Suppressor macrophage treated with lipopolysaccharide for 1 hour (primary cell): ENCODE data around the gene OXSR1.
A peak's percentile ranks its signal among the peaks of the same experiment; 100 is the strongest.
"Not testable (repeated sequence)": the region's sequence is repeated elsewhere in the genome, so short reads cannot be mapped to it uniquely, and the experiment has no call there.

Experiments used
- DNase-seq, 3 donors: peaks; one replicate each; pipeline ENCODE4 v3.0.0-alpha.2; 2020 to 2022

The OXSR1 gene

DNA sequence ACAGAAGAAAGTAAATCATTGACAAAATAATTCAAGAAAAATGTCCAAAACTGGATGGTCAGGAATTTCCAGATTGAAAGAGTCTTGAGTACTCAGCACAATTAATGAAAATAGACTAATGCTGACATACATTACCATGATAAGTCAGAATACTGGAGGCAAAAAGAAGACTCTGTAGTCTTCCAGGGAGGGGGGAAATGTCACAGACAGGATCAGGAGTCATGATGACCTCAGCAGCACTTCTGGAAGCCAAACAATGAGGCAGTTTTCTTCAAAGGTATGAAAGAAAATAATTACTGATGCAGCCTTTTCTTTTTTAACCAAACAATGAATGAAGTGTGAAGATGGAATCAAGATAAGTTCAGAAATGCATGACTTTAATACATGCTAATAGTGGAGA is 70.1 kb downstream of the OXSR1 start:
- peak; percentile 28 to 34 (median 30) for DNase-seq

DNA sequence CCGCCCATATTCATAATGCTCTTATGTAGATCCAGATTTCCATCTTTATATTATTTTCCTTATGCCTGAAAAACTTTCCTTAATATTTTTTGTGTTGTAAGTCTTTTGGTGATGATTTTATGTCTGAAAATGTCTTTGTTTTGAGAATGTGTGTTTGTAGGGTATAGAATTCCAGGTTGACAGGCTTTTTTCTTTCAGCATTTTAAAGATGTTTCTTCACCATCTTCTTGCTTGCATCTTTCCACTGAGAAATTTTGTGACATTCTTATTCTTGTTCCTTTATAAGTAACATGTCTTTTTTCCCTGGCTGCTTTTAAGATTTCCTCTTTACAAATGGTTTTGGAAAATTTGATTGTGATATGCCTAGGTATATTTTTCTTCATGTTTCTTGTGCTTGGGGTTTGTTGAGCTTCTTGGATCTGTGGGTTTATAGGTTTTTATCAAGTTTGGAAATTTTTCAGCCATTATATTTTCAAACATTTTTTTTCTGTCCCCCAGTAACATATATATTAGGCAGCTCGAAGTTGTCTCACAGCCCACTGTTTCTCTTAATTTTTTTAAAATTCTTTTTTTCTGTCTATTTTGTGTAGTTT is 73.2 kb downstream of the OXSR1 start:
- no peak for DNase-seq

DNA sequence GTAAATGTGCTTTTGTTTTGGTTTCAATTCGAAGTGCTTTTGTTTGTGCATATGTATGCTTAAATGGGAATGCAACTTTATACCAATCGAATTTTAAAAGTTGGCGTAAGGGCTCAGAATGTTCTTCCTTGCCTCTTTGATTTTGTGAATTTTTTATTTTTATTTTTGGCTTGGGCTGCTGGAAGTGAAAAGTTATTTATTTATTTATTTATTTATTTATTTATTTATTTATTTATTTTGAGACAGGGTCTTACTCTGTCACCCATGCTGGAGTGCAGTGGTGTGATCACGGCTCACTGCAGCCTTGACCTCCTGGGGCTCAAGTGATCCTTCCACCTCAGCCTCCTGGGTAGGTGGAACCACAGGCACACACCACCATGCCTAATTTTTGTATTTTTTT is 77.5 kb downstream of the OXSR1 start:
- not testable (repeated sequence) for DNase-seq

DNA sequence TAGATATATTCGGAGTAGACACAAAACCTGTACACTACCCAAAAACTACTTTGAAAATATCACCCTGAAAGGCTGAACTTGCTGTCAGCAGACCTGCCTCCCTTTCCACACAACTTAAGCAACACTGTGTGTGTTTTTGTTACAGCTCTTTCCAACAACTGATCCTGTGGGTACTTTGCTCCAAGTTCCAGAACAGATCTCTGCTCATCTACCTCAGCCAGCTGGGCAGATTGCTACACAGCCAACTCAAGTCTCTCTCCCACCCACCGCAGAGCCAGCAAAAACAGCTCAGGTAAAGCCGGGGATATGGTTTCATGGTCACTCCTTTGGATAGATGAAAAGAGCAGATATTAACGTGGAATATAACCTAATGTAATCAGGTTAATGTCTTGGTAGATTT is 80.6 kb downstream of the OXSR1 start:
- no peak for DNase-seq

DNA sequence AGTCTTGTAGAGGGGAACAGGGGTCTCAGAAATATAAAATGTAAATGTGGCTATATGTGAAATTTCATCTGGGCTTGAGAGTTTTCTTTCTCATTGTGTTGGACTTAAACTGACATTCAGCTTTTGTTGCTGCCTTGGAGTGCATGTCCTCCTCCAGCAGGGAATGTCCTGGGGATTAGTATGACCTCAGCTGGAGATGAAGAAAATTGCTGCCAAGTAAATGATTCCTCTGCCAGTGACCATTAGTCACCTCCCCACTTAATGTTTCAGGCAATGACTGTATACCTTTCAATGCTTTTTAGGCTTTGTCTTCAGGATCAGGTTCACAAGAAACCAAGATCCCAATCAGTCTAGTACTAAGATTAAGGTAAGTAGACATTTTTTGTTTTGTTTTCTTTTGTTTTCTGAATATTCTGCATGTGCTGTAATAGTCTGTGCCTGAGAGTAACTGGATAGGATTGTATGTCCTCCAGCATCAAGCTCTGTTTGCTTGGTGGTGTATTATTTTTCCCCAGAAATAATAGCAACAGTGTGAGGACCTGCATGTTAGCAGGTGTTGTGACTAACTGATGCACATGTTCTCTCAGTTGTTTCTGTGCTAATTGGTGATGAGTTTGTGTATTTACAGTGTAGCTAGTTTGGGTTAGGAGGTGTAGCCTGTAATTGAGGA is 82.2 kb downstream of the OXSR1 start:
- DNase-seq = peak; percentile 57 to 65 (median 60)

DNA sequence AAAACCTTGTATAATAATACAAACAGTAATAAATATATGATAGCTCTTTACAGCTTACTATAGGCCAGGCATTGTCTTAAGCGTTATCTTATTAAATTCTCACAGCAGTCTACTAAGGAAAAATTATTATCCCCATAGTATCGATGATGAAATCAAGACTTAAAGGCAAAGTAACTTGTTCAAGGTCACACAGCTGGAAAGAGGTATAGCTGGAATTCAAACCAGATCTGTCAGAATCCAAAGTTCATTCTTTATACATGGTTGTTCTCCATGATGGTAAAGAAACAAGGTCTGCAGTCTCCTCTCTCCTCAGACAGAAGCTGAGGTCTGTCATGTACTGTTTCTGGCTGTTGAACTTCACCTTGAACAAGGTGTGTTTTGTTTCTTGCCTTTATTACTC is 84.9 kb downstream of the OXSR1 start:
- DNase-seq = no peak

DNA sequence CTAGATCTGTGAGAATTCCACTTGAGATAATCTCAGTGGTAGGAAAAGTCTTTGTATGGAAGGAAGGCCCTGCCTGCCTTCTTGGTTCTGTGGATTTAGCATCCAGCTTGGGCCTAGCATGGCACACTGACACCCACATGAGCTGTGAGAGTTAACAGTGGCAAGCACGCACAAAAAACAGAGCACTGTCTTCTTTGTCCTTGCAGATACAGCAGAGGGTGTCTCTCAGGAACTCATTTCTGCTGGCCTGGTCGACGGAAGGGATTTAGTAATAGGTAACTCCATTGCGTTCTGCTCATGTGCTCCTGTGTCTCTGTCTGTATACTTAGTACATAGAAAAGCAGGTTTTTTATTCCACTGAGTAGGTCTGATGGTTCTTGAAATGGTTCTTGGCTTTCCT is 85.9 kb downstream of the OXSR1 start:
- DNase-seq = no peak

DNA sequence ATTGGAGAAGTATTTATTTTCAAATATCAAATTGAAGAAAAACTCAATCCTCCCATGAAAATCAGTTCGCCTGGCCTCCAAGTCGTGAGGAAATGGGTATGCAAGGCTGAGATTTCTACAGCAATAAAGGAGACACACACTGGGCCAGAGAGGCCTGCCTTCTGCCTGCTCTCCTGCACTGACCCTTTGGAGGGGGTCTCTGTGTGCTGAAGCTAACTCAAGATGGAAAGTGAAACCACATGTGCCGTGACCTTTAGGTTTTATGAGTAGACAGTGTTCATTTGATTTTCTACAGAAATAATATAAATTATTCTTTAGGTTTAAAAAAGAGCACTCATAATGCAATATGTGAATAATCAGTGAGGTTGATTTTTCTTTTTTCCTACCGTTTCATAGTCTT is 88.4 kb downstream of the OXSR1 start:
- DNase-seq = no peak

DNA sequence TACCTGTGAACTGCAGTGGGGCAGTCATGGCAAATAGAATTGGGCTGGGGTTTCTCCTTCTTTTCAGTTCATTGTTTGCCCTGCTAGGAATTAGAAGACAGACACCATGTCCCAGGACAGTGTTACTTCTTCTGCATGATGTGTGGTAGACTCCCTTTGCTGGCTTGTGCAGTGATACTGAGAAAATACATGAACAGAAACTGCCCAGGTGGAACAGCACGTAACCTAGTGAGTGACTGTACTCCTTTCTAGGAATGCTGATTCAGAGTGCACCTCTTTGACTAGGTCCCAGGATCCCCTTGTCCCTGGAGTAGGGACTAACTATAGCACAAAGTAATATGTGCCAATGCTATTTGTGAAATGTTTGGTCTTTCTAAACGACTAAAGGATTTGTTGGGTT is 89.5 kb downstream of the OXSR1 start:
- no peak for DNase-seq

DNA sequence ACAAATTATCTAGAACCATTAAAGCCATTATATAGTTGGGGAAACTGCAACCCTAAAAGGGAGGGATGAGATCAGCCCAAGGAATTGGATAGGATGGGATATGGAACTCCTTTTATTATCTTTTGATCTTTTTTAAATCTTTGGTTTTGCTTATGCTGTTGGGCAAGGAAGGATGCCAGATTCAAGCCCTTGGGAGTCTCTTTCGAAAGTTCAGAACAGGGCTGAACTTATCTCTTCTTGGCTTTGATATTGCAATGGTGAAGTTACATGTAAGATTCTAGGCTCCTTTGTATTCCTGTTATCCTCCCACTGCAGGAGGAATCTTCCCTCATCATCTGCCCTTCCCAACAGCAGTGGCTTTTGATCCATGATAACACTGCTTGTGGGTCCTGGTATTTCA is 90.3 kb downstream of the OXSR1 start:
- no peak for DNase-seq

DNA sequence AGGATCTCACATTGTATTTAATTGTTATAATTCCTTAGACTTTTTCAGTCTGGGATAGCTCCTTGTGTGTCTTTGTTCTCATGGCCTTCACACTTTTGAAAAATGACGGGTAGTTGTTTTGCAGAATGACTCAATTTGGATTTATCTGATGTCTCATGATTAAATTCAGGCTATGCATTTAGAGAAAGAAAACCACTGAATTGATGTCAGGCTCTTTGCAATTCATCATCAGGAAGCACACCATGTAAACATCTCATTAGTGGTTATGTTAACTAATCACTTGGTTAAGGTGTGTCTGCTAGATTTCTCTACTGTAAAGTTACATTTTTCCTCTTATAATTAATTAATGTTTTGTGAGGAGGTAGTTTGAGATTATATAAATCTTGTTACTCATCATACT is 92.2 kb downstream of the OXSR1 start:
- no peak for DNase-seq

DNA sequence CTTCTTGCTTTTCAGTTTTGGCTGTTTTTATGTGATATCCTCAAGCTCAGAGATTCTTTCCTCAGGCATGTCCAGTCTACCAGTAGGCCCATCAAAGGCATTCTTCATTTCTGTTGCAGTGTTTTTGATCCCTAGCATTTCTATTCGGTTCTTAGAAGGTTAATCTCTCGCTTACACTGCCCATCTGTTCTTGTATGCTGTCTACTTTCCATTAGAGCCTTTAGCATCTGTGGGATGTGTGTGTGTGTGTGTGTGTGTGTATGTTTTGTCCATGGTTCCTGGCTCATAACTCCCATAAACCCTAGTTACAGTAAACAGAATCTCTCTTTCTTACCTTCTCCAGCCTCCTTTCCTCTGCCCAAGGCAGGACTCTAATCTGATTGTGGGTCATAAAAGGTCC is 95.1 kb downstream of the OXSR1 start:
- DNase-seq = no peak

DNA sequence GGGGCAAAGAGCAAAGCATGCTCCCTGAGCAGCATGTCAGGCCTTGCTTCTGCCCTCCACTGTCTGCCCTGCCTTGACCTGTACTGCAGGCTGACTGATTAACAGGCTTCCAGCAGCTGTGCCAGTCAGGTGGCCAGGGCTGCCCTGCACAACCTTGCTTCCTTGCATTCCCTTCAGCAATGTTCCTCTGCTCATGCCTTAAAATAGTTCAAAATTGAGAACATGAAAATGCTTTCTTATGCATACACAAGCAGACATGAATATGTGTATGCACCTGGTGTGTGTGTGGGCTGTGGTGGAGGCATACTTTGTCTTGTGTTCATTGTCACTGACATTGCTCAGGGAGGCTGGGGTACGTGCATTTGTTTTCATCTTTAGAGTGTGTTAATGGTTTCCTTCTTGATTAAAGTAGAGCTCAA is 99.0 kb downstream of the OXSR1 start:
- no peak for DNase-seq

DNA sequence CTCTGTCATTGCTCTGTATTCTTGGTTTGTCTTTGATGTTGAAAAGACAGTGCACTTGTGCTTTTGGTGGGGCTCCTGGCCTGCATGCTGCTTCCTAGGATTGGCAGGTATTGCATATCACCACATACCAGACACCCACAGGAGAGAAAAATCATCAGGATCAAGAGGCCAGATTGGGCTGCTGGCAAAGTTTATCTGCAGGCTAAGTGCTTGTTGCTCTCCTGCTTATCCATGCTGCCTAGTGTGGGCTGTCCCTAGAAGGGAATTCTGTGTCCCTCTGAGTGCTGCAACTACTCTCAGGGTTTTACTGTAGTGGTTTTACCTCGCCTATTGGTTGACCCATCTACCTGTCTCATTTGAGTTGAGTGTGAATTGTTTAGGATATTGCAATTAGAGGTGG is 99.4 kb downstream of the OXSR1 start:
- DNase-seq = no peak

DNA sequence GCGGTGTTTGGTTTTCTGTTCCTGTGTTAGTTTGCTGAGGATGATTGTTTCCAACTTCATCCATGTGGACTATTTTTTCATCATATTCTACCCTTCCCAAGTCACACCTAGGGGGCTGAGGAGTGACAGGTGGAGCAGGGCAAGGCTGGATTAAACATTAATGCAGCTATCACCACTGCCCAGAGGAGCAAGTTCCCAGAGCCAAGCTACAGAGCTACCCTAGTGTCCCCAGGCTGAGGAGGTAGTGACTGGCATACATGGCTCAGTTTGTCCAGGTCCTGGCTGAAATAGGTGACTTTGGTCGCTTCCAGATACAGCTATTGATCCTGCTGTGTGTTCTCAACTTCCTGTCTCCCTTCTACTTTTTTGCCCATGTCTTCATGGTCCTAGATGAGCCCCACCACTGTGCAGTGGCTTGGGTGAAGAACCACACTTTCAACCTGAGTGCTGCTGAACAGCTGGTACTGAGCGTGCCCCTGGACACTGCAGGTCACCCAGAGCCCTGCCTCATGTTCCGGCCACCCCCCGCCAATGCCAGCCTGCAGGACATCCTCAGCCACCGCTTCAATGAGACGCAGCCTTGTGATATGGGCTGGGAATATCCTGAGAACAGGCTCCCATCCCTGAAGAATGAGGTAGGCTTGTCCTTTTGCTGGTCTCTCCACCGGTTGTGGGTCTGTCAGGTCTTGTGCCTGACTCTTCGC is 100.4 kb downstream of the OXSR1 start, which contains the start of gene SLC22A13:
Gene SLC22A13, plus strand, starts transcription at position 209 of the 704 bp plus-strand sequence. Its CDS starts 49 bp downstream, at position 258.
- DNase-seq = no peak

DNA sequence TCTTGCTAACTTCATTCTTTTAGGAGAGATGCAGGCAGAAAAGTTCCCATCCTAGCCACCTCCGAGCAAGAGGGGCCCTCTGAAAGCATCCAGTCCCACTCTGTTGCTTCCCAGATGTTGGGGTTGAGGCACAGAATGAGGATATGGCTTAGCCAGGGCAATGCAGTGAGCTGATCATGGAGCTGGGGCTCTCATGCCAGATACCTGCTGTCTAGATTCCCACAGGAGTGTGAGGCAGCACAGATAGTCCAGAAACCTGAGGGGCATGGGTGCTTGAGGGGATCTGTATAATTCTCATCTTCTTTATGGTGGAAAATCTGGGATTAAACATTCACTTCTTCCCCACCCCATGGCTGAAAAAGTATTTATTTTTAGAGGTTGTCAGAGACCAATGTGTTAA is 101.5 kb downstream of the OXSR1 start:
- no peak for DNase-seq

DNA sequence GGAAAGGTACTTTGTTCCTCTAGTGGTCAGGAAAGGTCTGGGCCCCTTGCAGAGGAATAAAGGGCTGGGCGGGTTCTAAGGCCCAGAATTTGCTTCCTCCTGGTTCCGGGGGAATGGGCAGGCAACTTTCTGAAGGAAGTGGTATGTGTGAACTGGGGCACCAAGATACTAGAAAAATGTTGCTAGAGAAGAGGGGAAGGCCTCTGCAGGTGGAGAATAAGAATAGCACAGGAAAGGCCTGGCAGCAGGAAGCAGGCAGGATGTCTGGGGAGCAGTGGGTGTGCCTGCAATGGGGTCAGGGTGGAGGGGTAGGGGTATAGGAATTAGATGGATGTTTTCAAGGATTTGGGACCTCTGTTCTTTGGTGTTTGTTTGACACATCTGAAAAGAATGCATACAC is 102.3 kb downstream of the OXSR1 start:
- no peak for DNase-seq

DNA sequence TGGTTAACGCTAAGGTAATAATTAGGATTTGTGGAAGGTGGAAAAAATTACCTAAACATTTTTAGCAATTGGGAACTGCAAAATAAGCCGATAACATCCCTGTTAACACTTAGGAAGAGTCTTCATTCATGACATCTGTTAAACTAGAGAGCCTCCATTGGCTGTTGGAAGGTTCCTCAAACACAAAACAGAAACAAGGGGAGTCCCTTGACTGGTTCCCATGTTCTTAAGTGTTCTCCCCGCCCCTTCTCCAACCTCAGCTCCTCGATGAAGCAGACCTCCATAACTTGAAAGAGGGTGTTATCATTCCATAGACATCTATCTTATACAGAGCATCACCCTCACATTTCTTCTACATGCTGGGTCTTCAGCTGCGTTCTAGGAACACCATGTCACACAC is 102.8 kb downstream of the OXSR1 start:
- DNase-seq = peak; percentile 41 to 54 (median 53)

DNA sequence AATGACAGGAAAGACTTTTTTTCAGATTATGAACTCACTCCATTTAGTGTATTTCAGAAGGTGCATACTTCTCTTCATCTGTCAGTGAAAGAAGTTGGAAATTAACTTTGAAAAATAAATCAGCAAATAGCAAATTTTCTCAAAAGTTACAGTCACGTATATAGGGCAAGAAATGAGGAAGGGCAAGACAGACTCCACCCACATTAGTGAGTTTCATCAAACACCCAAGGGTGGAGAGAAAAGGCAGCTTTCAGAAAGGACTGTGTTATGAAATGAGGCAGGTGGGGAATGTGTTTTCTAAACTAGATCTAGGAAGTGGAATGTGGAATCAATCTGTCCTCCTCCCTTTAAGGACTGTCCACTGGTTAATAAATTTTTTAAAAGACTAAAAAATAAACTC is 103.2 kb downstream of the OXSR1 start:
- DNase-seq = peak; percentile 54 to 63 (median 55)

DNA sequence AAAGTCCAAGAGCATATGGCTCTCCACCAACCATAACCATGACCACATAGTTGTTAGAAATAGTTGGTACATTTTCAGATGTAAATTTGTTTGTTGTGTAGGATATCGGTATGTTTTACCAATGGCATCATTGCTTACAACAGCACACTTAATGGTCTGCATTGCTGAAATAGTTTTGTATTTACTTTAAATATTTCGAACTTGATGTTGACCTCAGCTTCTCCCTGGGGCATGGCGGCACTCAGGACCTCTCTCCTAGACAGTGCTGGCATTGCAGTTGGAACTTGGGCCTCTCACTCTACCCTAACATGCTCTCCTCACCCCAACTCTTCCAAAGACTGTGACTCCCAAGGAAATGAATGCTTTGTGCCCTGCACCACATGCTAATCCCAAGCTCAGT is 105.3 kb downstream of the OXSR1 start:
- DNase-seq = no peak

DNA sequence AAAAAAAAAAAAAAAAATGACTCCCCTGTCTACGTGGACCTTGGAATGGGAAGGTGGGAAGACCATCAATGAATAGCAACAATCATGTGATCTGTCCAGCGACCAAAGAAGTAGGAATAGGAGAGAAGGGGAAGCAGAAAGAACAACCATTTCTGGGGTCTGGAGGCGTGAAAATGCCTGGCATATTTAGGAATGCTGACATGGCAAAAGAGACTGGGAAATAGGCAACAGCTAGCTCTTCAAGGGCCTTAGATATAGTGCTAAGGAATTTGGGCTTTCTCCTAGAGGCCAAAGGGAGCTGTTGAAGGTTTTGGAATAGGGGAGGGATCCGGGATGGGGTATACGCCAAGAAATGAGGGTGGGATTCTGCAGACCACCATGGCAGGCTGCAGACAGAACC is 106.2 kb downstream of the OXSR1 start:
- no peak for DNase-seq

DNA sequence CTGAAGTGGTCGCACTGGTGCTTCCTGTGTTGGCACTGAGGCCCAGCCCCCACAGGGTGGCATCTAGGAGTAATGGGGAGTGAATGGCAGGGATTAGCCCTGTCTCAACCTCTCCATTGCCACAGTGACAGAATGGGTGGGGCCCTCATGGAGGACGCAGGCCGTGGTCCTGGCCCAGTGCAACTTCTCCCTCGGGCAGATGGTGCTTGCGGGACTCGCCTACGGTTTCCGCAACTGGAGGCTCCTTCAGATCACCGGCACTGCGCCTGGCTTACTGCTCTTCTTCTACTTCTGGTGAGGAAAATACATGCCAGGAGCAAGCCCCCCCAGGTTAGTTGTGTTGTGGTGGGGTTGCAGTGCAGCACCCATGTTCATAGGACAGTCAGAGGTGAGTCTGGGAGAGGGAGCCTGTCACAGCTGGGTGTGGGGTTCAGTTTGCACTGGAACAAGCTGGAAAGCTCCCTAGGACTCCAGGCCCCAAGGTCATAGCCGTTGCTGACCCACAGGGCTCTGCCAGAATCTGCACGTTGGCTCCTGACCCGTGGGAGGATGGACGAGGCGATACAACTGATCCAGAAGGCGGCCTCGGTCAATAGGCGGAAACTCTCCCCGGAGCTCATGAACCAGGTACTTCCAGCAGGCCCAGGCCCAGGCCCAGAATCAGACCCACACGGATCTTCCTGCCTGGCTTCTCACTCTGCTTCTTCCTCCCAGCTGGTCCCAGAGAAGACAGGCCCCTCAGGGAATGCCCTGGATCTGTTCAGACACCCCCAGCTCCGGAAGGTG is 109.7 kb downstream of the OXSR1 start:
- DNase-seq = no peak

DNA sequence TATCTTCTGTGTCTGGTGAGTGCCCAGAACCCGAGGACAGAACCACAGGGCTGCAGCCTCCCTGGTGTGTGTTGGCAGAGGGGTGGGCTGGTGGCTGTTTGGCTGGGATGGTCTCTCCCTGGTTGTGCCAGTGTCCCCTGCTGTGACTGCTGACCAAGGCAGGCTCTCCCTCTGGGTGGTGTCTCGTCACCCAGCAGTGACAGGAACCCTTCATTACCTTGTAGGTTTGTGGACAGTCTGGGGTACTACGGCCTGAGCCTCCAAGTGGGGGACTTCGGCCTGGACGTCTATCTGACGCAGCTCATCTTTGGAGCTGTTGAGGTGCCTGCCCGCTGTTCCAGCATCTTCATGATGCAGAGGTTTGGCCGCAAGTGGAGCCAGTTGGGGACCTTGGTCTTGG is 110.3 kb downstream of the OXSR1 start:
- DNase-seq = no peak
